ENCODE measurements around the gene SNAP47.

Gene SNAP47

DNA sequence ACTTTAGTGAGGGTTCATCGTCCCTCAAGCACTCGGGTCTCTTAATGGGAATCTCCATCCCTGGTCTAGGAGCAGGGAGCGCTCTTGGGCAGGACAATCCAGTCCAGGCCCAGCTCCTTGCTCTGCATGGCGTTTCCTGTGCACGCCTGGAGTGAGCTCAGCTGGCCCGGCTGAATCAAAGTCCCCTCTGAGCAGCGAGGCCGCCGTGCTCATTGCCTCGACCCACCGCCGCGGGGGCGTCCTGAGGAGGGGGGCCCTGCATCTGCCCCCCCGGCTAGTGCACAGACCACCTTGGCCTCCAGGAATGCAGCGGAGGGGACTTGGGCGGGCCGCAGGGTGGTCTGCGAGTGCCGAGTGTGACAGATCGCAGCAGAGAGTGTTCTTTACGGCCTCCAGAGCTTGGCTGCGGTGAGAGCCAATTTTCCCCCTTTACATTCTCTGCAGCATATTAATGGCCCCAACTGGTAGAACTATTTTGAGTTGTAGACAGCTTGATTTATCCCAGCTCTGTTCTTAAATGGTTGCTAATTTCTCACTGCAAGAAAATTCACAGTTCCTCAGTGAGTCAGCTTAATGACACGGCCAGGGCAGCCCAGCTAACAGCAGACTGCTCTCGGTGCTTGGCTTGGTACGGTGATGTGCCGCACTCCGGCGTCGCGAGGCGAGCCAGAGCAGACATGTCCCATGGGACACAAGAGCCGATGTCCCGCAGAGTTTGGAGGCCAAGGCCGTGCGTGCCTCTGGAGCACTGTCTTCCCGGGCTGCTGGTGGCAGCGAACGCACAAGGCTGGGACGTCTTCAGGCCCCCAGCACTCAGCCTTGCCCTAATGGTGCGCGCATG, 39.8 kb downstream of the SNAP47 start:
- Mint-ChIP-seq H3K9me3 (no peaks in the 10 kb centered on the region), H3K4me3 (no peak overlapping the region), H3K36me3 (ENCODE audit: low read depth) (peaks cover 12% of the 10 kb centered on the region), H3K27me3 (ENCODE audit: low read depth, poor library complexity) (no peaks in the 10 kb centered on the region), H3K27ac (no peak overlapping the region), H3K4me1 (peaks cover 11% of the 10 kb centered on the region)
- TF ChIP-seq, protein P1, sequence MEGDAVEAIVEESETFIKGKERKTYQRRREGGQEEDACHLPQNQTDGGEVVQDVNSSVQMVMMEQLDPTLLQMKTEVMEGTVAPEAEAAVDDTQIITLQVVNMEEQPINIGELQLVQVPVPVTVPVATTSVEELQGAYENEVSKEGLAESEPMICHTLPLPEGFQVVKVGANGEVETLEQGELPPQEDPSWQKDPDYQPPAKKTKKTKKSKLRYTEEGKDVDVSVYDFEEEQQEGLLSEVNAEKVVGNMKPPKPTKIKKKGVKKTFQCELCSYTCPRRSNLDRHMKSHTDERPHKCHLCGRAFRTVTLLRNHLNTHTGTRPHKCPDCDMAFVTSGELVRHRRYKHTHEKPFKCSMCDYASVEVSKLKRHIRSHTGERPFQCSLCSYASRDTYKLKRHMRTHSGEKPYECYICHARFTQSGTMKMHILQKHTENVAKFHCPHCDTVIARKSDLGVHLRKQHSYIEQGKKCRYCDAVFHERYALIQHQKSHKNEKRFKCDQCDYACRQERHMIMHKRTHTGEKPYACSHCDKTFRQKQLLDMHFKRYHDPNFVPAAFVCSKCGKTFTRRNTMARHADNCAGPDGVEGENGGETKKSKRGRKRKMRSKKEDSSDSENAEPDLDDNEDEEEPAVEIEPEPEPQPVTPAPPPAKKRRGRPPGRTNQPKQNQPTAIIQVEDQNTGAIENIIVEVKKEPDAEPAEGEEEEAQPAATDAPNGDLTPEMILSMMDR (IDR thresholded peaks at IDR 0.05), result no peak
- DNase-seq, result no peak

DNA sequence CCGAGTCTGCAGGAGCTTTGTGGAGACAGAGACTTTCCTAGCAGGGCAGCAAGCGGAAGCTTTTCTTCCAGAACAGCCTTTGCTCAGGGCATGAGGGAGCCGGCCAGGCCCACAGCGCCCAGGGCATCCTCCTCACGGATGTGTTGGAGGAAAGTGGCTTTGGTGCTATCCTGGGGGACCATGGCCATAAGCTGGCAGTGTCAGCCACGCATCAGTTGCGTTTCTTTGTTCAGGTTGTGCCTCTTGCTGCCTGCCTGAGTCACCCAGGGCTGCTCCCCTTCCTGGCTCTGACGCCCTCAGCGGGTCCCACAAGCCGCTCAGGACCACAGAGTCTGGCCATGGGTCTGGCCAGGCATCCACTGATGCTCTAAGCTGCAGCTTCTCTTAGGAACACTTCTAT, 40.6 kb downstream of the SNAP47 start:
- no peak for DNase-seq
- TF ChIP-seq, protein P1 (IDR thresholded peaks at IDR 0.05), result no peak
- Mint-ChIP-seq H3K27ac (no peak overlapping the region), H3K27me3 (ENCODE audit: low read depth, poor library complexity) (no peaks in the 10 kb centered on the region), H3K36me3 (ENCODE audit: low read depth) (peaks cover 12% of the 10 kb centered on the region), H3K4me1 (peaks cover 11% of the 10 kb centered on the region), H3K9me3 (no peaks in the 10 kb centered on the region), H3K4me3 (no peak overlapping the region)

DNA sequence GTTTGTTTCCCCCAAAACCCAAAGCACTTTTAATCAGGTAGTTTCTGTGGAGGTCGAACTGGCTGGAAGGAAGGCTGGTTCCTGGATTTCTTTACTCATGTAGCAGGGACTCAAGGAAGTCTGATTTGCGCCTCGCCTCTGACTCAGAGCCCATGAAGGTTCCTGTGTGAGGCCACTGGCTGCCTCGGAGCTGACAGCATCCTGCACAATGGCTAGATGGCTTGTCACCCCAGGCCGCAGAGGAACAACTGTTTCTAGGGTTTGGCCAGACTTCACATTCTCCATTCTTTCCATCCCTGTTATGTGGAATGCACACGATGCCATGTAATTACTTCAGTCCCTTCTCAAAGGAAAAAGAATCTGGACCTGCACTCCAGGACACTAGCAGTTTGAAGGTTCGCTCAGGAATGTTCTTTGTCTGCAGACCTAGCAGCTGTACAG, 41.1 kb downstream of the SNAP47 start:
- Mint-ChIP-seq H3K27me3 (ENCODE audit: low read depth, poor library complexity) (no peaks in the 10 kb centered on the region), H3K4me3 (no peak overlapping the region), H3K4me1 (peaks cover 11% of the 10 kb centered on the region), H3K9me3 (no peaks in the 10 kb centered on the region), H3K36me3 (ENCODE audit: low read depth) (peaks cover 12% of the 10 kb centered on the region), H3K27ac (no peak overlapping the region)
- DNase-seq, result no peak
- TF ChIP-seq, protein P1 (IDR thresholded peaks at IDR 0.05), result no peak

DNA sequence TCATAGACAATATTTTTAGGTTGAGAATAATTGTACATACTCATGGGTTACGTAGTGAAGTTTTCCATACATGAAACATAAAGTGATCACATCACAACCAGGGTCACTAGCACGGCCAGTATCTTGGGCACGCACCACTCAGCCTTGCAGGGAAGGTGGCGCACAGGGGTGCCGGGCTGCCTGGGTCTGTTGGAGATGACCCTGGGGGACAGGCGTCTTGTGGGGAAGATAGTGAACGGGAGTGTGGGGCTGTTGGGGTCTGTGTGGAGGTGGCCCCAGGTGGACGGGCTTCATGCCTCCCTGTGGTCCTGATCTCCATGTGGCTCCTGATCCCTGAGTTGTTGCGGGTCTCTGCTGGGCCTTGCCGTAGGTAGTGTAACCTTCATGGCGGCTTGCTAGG, 41.9 kb downstream of the SNAP47 start:
- Mint-ChIP-seq H3K4me1 (peaks cover 11% of the 10 kb centered on the region), H3K27ac (no peak overlapping the region), H3K36me3 (ENCODE audit: low read depth) (peaks cover 15% of the 10 kb centered on the region), H3K27me3 (ENCODE audit: low read depth, poor library complexity) (no peaks in the 10 kb centered on the region), H3K9me3 (no peaks in the 10 kb centered on the region), H3K4me3 (no peak overlapping the region)
- DNase-seq, result no peak
- TF ChIP-seq, protein P1 (IDR thresholded peaks at IDR 0.05), result no peak

DNA sequence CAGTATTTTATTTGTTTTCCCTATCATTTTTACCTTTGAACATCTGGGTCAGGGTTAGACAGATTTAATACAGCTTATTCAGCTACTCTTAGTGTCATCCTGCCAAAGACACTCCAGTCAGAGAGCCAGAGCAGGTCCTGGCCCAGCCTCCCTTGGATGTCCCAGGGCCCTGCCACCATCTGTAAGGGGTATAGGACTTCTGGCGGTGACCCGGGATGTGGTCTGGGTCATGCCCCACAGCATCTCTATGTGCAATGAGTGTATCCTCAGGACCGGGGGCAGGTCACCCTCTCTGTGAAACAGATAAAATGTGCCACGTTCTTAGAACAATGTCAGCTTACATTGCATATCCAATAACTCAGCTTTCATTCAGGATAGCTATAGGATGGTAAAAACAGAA, 42.4 kb downstream of the SNAP47 start:
- no peak for DNase-seq
- TF ChIP-seq, protein P1 (IDR thresholded peaks at IDR 0.05), result no peak
- Mint-ChIP-seq H3K4me1 (peaks cover 11% of the 10 kb centered on the region), H3K4me3 (no peak overlapping the region), H3K27ac (no peak overlapping the region), H3K27me3 (ENCODE audit: low read depth, poor library complexity) (no peaks in the 10 kb centered on the region), H3K9me3 (no peaks in the 10 kb centered on the region), H3K36me3 (ENCODE audit: low read depth) (peaks cover 15% of the 10 kb centered on the region)
